HepG2 (cell line): ENCODE data around the gene SPATA12. TPM values are rescaled to one million over a fixed set of nuclear protein-coding genes. Genes with fewer than 3 reads are reported as not detected.
A peak's percentile ranks its signal among the peaks of the same experiment; 100 is the strongest.

Experiments
- ADNP ChIP-seq: sonication (generic); formaldehyde crosslinking; IDR thresholded peaks from 2 replicates; pipeline ENCODE4 v1.4.0; 2020; ENCODE audit warnings: missing genetic modification reagents
- BORCS8-MEF2B ChIP-seq: sonication (generic); formaldehyde crosslinking; IDR thresholded peaks from 2 replicates; pipeline ENCODE4 v1.8.0; 2022; ENCODE audit warnings: mild to moderate bottlenecking, missing genetic modification reagents
- EP300 ChIP-seq, 3 experiments: sonication (generic) in 1 of 3; formaldehyde crosslinking in 1 of 3; IDR thresholded peaks; 2 replicates each; pipeline versions ENCODE4 v1.5.1 to v1.6.1; 2011 to 2020; ENCODE audit warnings: low read depth in 2 of 3, low read length in 2 of 3, borderline replicate concordance in 1 of 3, improper control_type of control experiment in 1 of 3, mild to moderate bottlenecking in 1 of 3, missing genetic modification reagents in 1 of 3, moderate library complexity in 1 of 3
- FOSL1 ChIP-seq: sonication (generic); formaldehyde crosslinking; IDR thresholded peaks from 2 replicates; pipeline ENCODE4 v1.9.0; 2021; ENCODE audit warnings: missing genetic modification reagents, borderline replicate concordance
- HNF4G ChIP-seq, 2 experiments: sonication (generic) in 1 of 2; formaldehyde crosslinking in 1 of 2; IDR thresholded peaks; 2 replicates each; pipeline versions ENCODE4 v1.4.0 to v1.6.1; 2011 to 2020; ENCODE audit warnings: borderline replicate concordance in 2 of 2, low read depth in 2 of 2, mild to moderate bottlenecking in 2 of 2, low read length in 1 of 2, missing genetic modification reagents in 1 of 2, moderate library complexity in 1 of 2
- KLF6 ChIP-seq: IDR thresholded peaks from 2 replicates; pipeline ENCODE4 v1.8.0; 2016; ENCODE audit warnings: missing biosample characterization, missing genetic modification reagents
- LCORL ChIP-seq, 2 experiments: fragments of 450-650 bp in 1 of 2; sonication (generic) in 1 of 2; formaldehyde crosslinking in 1 of 2; IDR thresholded peaks; 2 replicates each; pipeline versions ENCODE4 v1.5.0 to v1.6.1; 2017 to 2020; ENCODE audit warnings: antibody characterized with exemption in 1 of 2, missing genetic modification reagents in 1 of 2
- NCOA5 ChIP-seq: sonication (generic); formaldehyde crosslinking; IDR thresholded peaks from 2 replicates; pipeline ENCODE4 v1.4.0; 2020; ENCODE audit warnings: missing genetic modification reagents
- NFYB ChIP-seq: sonication (generic); formaldehyde crosslinking; IDR thresholded peaks from 2 replicates; pipeline ENCODE4 v1.4.0; 2020; ENCODE audit warnings: missing genetic modification reagents
- RBM39 ChIP-seq: fragments of 200-400 bp; formaldehyde crosslinking; IDR thresholded peaks from one replicate; pipeline ENCODE4 v1.6.1; 2018; ENCODE audit warnings: antibody characterized with exemption, mild to moderate bottlenecking, low read depth, low read length; ENCODE audit not compliant: poor library complexity, severe bottlenecking
- SNAPC2 ChIP-seq: sonication (generic); formaldehyde crosslinking; IDR thresholded peaks from 2 replicates; pipeline ENCODE4 v1.8.1; 2022; ENCODE audit warnings: mild to moderate bottlenecking, missing genetic modification reagents
- STAG1 ChIP-seq: sonication (generic); formaldehyde crosslinking; IDR thresholded peaks from 2 replicates; pipeline ENCODE4 v1.4.0; 2020; ENCODE audit warnings: missing genetic modification reagents
- ZFYVE20 ChIP-seq: sonication (generic); formaldehyde crosslinking; IDR thresholded peaks from 2 replicates; pipeline ENCODE4 v1.8.0; 2023; ENCODE audit warnings: low read depth, mild to moderate bottlenecking, moderate library complexity, missing genetic modification reagents, borderline replicate concordance
- ZKSCAN8 ChIP-seq: IDR thresholded peaks from 2 replicates; pipeline ENCODE4 v1.6.1; 2016; ENCODE audit warnings: borderline replicate concordance, missing genetic modification reagents, missing compliant biosample characterization
- ZNF10 ChIP-seq: sonication (generic); formaldehyde crosslinking; IDR thresholded peaks from 2 replicates; pipeline ENCODE4 v1.4.0; 2020; ENCODE audit warnings: mild to moderate bottlenecking, low read depth, missing genetic modification reagents, borderline replicate concordance
- ZNF160 ChIP-seq: sonication (generic); formaldehyde crosslinking; IDR thresholded peaks from 2 replicates; pipeline ENCODE4 v1.8.0; 2022; ENCODE audit warnings: mild to moderate bottlenecking, inconsistent platforms, missing genetic modification reagents
- ZNF552 ChIP-seq: sonication (generic); formaldehyde crosslinking; IDR thresholded peaks from 2 replicates; pipeline ENCODE4 v1.9.0; 2022; ENCODE audit warnings: missing genetic modification reagents, mild to moderate bottlenecking, borderline replicate concordance
- ZNF563 ChIP-seq: sonication (generic); formaldehyde crosslinking; IDR thresholded peaks from 2 replicates; pipeline ENCODE4 v1.8.0; 2022; ENCODE audit warnings: mild to moderate bottlenecking, moderate library complexity, missing genetic modification reagents
- ZNF737 ChIP-seq: sonication (generic); formaldehyde crosslinking; IDR thresholded peaks from 2 replicates; pipeline ENCODE4 v1.5.0; 2020; ENCODE audit warnings: missing genetic modification reagents, mild to moderate bottlenecking, borderline replicate concordance
- polyA plus RNA-seq, 8 experiments: library from polyadenylated mRNA; depleted of rRNA in 3 of 8; stranded (reverse) in 7 of 8; unstranded in 1 of 8; fragments of >200 nt; fragmentation: Illumina TruSeq in 4 of 8; extraction: Trizol in 4 of 8; gene quantifications; 2 replicates each; pipeline versions ENCODE4 v1.2.1 to v1.2.3, GENCODE V29; 2011 to 2016; ENCODE audit warnings: low read depth in 4 of 8, missing spikeins in 1 of 8, mixed read lengths in 1 of 8; ENCODE audit not compliant: insufficient read depth in 1 of 8
- total RNA-seq, 5 experiments: library from RNA; depleted of rRNA; stranded (reverse); fragments of >200 nt; fragmentation: Illumina TruSeq; extraction: Trizol; gene quantifications; 2 replicates each; pipeline ENCODE4 v1.2.3, GENCODE V29; 2016; ENCODE audit warnings: low read depth in 1 of 5
- TF ChIP-seq, protein P1 (sequence below): sonication (generic); formaldehyde crosslinking; IDR thresholded peaks from 2 replicates; pipeline ENCODE4 v1.5.0; 2020; ENCODE audit warnings: missing genetic modification reagents, mild to moderate bottlenecking, borderline replicate concordance
- TF ChIP-seq, protein P2 (sequence below): sonication (generic); formaldehyde crosslinking; IDR thresholded peaks from 2 replicates; pipeline ENCODE4 v1.4.0; 2020; ENCODE audit warnings: low read depth, mild to moderate bottlenecking, missing genetic modification reagents

Gene SPATA12
- total and polyA plus RNA-seq, 2 of the 13 experiments (the other 11 are each of a cell fraction or from before 2014, with no cell fraction given): 0.09 to 0.25 TPM

DNA sequence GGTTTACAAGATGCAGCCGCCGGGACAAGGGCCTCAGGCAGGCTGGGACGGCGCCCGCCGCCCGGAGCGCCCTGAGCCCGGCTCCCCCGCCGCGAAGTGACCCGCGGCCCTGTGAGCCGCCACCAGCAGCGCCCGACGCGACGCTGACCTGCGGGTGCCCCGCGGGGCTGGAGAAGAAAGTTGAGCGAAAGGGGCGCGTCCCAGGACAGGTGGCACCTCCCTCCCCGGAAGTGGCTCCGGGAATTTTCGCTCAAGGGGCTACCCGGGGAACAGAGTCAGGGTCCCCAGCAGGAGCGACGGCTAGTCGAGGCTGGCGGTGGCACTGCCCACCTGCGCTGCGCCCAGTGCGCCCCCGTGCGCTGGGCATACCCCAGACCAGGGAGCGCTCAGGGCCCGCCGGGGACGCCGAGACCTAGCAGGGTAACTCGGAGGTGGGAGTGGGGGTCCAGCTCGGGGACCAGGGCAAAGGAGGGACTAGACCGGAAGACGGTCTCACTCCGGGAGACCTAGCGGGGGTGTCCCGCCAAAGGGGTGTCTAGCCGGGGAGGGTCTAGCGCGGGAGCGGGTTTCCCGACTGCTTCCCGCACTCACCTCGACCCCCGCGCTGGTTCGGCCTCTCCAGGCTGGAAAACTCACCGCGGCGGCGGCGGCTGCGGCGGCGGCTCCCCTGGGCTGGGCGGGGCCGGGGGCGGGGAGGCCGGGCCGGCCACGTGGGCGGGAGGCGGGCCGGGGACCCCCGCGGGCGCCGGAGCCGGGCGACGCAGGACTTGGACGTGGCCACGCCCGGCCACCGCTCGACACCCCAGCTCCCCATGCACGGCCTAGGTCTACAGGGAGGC is 18.4 kb downstream of the SPATA12 start (continued):
- TF ChIP-seq STAG1 (CRISPR knock-in tag) (0 out of 2 replicates have a peak, but pooled peaks have one; percentile 9), BORCS8-MEF2B (CRISPR knock-in tag) (peak; percentile 43), ZKSCAN8 (no peak; the same call in 1 of the 2 replicates), ZNF10 (CRISPR knock-in tag) (no peak), NCOA5 (CRISPR knock-in tag) (no peak), SNAPC2 (CRISPR knock-in tag) (no peak), ZFYVE20 (CRISPR knock-in tag) (no peak), ZNF552 (CRISPR knock-in tag) (no peak), NFYB (no peak), ADNP (CRISPR knock-in tag) (no peak), FOSL1 (CRISPR knock-in tag) (no peak), EP300 (IDR thresholded peaks at IDR 0.05; ENCODE audit: low read depth in 2 of 2, low read length in 2 of 2) (no peak), EP300 (CRISPR knock-in tag; IDR thresholded peaks at IDR 0.05; ENCODE audit: borderline replicate concordance) (no peak), HNF4G (IDR thresholded peaks at IDR 0.05; ENCODE audit: borderline replicate concordance, low read depth, low read length) (no peak), HNF4G (CRISPR knock-in tag; IDR thresholded peaks at IDR 0.05; ENCODE audit: borderline replicate concordance, low read depth) (no peak), LCORL (IDR thresholded peaks at IDR 0.05) (no peak), LCORL (CRISPR knock-in tag; IDR thresholded peaks at IDR 0.05) (peak; percentile 45), ZNF737 (CRISPR knock-in tag) (no peak), ZNF160 (CRISPR knock-in tag) (0 out of 2 replicates have a peak, but pooled peaks have one; percentile 51), KLF6 (CRISPR knock-in tag) (no peak), RBM39 (peak; percentile 32), ZNF563 (peak; percentile 64; the same call in 1 of the 2 replicates)
- TF ChIP-seq, protein P1, sequence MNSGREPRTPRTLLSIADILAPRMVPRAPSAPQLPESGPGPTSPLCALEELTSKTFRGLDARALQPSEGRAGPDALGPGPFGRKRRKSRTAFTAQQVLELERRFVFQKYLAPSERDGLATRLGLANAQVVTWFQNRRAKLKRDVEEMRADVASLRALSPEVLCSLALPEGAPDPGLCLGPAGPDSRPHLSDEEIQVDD (CRISPR knock-in tag): 0 out of 2 replicates have a peak, but pooled peaks have one; percentile 0
- TF ChIP-seq, protein P2, sequence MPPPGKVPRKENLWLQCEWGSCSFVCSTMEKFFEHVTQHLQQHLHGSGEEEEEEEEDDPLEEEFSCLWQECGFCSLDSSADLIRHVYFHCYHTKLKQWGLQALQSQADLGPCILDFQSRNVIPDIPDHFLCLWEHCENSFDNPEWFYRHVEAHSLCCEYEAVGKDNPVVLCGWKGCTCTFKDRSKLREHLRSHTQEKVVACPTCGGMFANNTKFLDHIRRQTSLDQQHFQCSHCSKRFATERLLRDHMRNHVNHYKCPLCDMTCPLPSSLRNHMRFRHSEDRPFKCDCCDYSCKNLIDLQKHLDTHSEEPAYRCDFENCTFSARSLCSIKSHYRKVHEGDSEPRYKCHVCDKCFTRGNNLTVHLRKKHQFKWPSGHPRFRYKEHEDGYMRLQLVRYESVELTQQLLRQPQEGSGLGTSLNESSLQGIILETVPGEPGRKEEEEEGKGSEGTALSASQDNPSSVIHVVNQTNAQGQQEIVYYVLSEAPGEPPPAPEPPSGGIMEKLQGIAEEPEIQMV: no peak
